Hepatocyte (in vitro differentiated cells): ENCODE data around the gene PACS1. TPM values are rescaled to one million over a fixed set of nuclear protein-coding genes. Genes with fewer than 3 reads are reported as not detected.

Experiments
- DNase-seq: peaks from one replicate; pipeline ENCODE4 v3.0.0-alpha.2; 2016; ENCODE audit warnings: low spot score
- H2AFZ ChIP-seq: fragments of 200-600 bp; sonication (generic); 2 replicates; pipeline ENCODE4 v1.6.0; 2016; ENCODE audit warnings: antibody characterized with exemption, mild to moderate bottlenecking
- H3K27ac ChIP-seq: fragments of 200-600 bp; sonication (generic); 2 replicates; pipeline ENCODE4 v1.5.1; 2016; ENCODE audit warnings: mild to moderate bottlenecking
- H3K27me3 ChIP-seq: fragments of 200-600 bp; sonication (generic); 2 replicates; pipeline ENCODE4 v1.6.1; 2016
- H3K36me3 ChIP-seq: fragments of 200-600 bp; sonication (generic); replicated peaks from 2 replicates; pipeline ENCODE4 v1.5.1; 2016; ENCODE audit warnings: low read depth; ENCODE audit not compliant: insufficient read depth
- H3K4me1 ChIP-seq: fragments of 200-600 bp; sonication (generic); 2 replicates; pipeline ENCODE4 v1.5.1; 2016; ENCODE audit warnings: mild to moderate bottlenecking, moderate library complexity; ENCODE audit not compliant: insufficient read depth
- H3K4me2 ChIP-seq: fragments of 200-600 bp; sonication (generic); 2 replicates; pipeline ENCODE4 v1.6.0; 2016
- H3K4me3 ChIP-seq: fragments of 200-600 bp; sonication (generic); 2 replicates; pipeline ENCODE4 v1.5.1; 2016; ENCODE audit warnings: mild to moderate bottlenecking
- H3K79me2 ChIP-seq: fragments of 200-600 bp; sonication (generic); 2 replicates; pipeline ENCODE4 v1.6.0; 2017; ENCODE audit warnings: mild to moderate bottlenecking
- H3K9me2 ChIP-seq: fragments of 200-600 bp; sonication (generic); replicated peaks from 2 replicates; pipeline ENCODE4 v1.6.0; 2017; ENCODE audit warnings: mild to moderate bottlenecking; ENCODE audit not compliant: insufficient read depth
- H3K9me3 ChIP-seq: fragments of 200-600 bp; sonication (generic); 2 replicates; pipeline ENCODE4 v1.5.1; 2016; ENCODE audit warnings: low read depth, mild to moderate bottlenecking
- H4K20me1 ChIP-seq: fragments of 200-600 bp; sonication (generic); 2 replicates; pipeline ENCODE4 v1.6.0; 2016; ENCODE audit warnings: mild to moderate bottlenecking; ENCODE audit not compliant: insufficient read depth, poor library complexity, severe bottlenecking
- EZH2 ChIP-seq: fragments of 200-600 bp; sonication (generic); IDR thresholded peaks from 2 replicates; pipeline ENCODE4 v1.6.1; 2016; ENCODE audit warnings: antibody characterized with exemption, mild to moderate bottlenecking, borderline replicate concordance
- EZH2phosphoT487 ChIP-seq: fragments of 200-600 bp; sonication (generic); IDR thresholded peaks from one replicate; pipeline ENCODE4 v1.6.1; 2018; ENCODE audit warnings: antibody characterized with exemption, mild to moderate bottlenecking, low read depth, moderate library complexity; ENCODE audit not compliant: unreplicated experiment, severe bottlenecking
- WGBS: methylation state at CpG from one replicate; pipeline ENCODE4 v1.1.6; 2016; ENCODE audit warnings: low lambda C conversion rate; ENCODE audit errors: missing lambda C conversion rate; 5-methylcytosine and 5-hydroxymethylcytosine counted together
- polyA plus RNA-seq: library from polyadenylated mRNA; unstranded; fragments of >200 nt; fragmentation: Nextera tagmentation; extraction: Ambion mirVana; gene quantifications from 2 replicates; pipeline ENCODE4 v1.2.1, GENCODE V29; 2016
- total RNA-seq: library from RNA; depleted of rRNA; stranded (reverse); fragments of >200 nt; gene quantifications from 2 replicates; pipeline ENCODE4 v1.2.3, GENCODE V29; 2014
- TF ChIP-seq, protein P1 (sequence below): fragments of 200-600 bp; sonication (generic); IDR thresholded peaks from 2 replicates; pipeline ENCODE4 v1.5.1; 2016; ENCODE audit warnings: antibody characterized with exemption, mild to moderate bottlenecking; ENCODE audit not compliant: poor library complexity

The PACS1 gene
- total and polyA plus RNA-seq, 2 experiments from 2014 or later, result 28.2 to 71.5 TPM

DNA sequence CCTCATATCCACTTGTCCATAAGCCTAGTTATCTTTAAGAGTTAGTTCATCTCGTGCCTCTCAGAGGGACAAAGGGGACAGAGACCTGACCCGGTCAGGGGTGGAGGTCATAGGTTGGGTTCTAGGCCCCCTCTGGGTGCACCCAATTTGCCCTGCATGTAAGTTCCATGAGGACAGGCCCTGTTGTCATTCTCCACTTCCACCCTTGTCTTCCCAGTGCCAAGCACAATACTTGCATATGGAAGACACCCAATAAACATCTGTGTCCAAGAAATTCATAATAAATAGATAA is 220.2 kb downstream of the PACS1 start:
- 88% methylated on average over 2 of the region's 2 CpGs for WGBS
- H3K4me3 ChIP-seq, result no peak overlapping the region
- no peaks in the 10 kb centered on the region for H4K20me1 ChIP-seq
- H3K9me3 ChIP-seq, result no peaks in the 10 kb centered on the region
- peaks cover 32% of the 10 kb centered on the region for H3K79me2 ChIP-seq
- peak overlapping the region; percentile 83 for H3K4me2 ChIP-seq
- no peak for DNase-seq
- peaks cover 15% of the 10 kb centered on the region for H3K4me1 ChIP-seq
- TF ChIP-seq, protein P1, sequence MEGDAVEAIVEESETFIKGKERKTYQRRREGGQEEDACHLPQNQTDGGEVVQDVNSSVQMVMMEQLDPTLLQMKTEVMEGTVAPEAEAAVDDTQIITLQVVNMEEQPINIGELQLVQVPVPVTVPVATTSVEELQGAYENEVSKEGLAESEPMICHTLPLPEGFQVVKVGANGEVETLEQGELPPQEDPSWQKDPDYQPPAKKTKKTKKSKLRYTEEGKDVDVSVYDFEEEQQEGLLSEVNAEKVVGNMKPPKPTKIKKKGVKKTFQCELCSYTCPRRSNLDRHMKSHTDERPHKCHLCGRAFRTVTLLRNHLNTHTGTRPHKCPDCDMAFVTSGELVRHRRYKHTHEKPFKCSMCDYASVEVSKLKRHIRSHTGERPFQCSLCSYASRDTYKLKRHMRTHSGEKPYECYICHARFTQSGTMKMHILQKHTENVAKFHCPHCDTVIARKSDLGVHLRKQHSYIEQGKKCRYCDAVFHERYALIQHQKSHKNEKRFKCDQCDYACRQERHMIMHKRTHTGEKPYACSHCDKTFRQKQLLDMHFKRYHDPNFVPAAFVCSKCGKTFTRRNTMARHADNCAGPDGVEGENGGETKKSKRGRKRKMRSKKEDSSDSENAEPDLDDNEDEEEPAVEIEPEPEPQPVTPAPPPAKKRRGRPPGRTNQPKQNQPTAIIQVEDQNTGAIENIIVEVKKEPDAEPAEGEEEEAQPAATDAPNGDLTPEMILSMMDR, result no peak
- TF ChIP-seq EZH2phosphoT487 (no peak), EZH2 (no peak)
- peak overlapping the region; percentile 89 for H3K27ac ChIP-seq
- peaks cover 30% of the 10 kb centered on the region for H3K27me3 ChIP-seq
- H2AFZ ChIP-seq, result no peak overlapping the region
- H3K9me2 ChIP-seq, result no peaks in the 10 kb centered on the region
- no peaks in the 10 kb centered on the region for H3K36me3 ChIP-seq

DNA sequence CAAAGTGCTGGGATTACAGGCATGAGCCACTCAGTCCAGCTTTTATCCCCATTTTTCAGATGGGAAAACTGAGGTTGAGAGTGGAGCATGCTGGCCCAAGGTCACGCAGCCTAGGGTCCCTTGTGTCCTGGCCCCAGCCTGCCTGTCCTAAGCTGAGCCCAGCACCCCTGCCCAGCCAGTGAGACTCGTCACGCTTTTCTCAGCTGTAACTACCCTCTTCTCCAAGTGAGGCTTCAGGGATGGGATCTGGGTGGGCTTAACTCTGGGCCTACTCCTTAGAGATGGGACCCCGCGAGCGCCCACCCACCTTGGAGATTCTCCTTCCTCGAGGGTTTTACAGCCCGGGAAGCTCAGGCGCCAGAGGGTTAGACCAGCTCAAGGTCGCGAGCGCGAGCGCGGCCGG is 221.2 kb downstream of the PACS1 start:
- Histone ChIP-seq H3K9me3 (no peaks in the 10 kb centered on the region), H2AFZ (no peak overlapping the region), H3K27ac (peak overlapping the region; percentile 3), H3K36me3 (no peaks in the 10 kb centered on the region), H3K27me3 (peaks cover 30% of the 10 kb centered on the region), H3K9me2 (no peaks in the 10 kb centered on the region), H3K4me2 (peak overlapping the region; percentile 92), H3K4me3 (no peak overlapping the region), H4K20me1 (no peaks in the 10 kb centered on the region), H3K4me1 (peaks cover 15% of the 10 kb centered on the region), H3K79me2 (peaks cover 22% of the 10 kb centered on the region)
- WGBS, result 17% methylated on average over 16 of the region's 16 CpGs
- TF ChIP-seq, protein P1, result no peak
- TF ChIP-seq EZH2, result peak; percentile 38
- no peak for TF ChIP-seq EZH2phosphoT487
- no peak for DNase-seq

DNA sequence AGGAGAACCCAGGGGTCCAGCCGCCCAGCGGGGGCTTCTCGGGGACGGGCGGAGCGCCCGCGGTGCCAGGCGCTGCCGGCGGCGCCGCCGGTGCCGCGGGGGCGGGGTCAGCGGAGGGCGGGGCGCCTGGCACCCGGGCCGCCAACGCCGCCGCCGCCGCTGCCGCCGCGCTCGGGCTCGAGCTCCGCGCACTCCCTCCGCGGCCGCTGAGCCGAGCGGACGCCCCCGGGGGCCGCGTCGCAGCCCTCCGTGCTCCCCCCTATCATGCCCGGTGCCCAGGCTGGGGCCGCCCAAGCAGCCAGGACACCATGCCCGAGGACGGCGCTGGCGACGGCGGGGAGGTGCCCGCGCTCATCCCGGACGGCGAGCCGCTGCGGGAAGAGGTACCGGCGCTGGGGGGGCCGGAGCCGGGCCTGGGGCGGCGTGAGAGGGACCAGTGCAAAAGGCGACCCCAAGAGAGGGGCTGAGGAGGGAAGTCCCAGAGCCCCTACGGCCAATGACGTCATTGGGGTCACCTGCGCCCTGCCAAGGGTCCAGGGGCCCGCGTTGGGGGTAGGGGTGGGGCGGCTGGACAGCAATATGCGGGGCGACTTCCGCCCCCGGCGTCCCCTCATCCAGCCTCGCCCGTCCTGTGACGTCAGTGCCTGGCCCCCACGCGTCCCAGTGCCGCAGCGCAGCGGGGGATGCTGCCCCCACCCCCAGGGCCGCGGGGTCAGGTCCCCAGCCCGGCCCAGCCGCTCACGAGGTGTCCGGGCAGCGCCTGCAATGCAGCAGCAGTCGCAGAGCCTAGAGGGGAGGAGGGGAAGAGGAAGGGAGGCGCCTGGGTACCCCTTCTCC is 221.9 kb downstream of the PACS1 start, which contains the start of gene TMEM151A:
Gene TMEM151A, plus strand, starts transcription at position 189 of the 837 bp plus-strand sequence. Its CDS starts 120 bp downstream, at position 309.
- H3K27me3 ChIP-seq, result peaks cover 30% of the 10 kb centered on the region
- H3K9me3 ChIP-seq, result no peaks in the 10 kb centered on the region
- H3K4me2 ChIP-seq, result peak within 1 kb of the TSS; percentile 92
- peaks cover 16% of the 10 kb centered on the region for H3K79me2 ChIP-seq
- no peak within 1 kb of the TSS for H2AFZ ChIP-seq
- peaks cover 15% of the 10 kb centered on the region for H3K4me1 ChIP-seq
- peak within 1 kb of the TSS; percentile 3 for H3K27ac ChIP-seq
- H3K9me2 ChIP-seq, result no peaks in the 10 kb centered on the region
- H3K4me3 ChIP-seq, result no peak within 1 kb of the TSS
- DNase-seq, result peak; percentile 63
- H4K20me1 ChIP-seq, result no peaks in the 10 kb centered on the region
- 5% methylated on average over 56 of the region's 95 CpGs for WGBS
- TF ChIP-seq EZH2 (no peak), EZH2phosphoT487 (peak; percentile 55)
- no peaks in the 10 kb centered on the region for H3K36me3 ChIP-seq
